GM12878 (cell line): ENCODE measurements around the gene DHX30.

Experiments
- BMI1 ChIP-seq: fragments of 450-650 bp; IDR thresholded peaks from 2 replicates; pipeline ENCODE4 v1.6.1; 2016; ENCODE audit warnings: mild to moderate bottlenecking, moderate library complexity, borderline replicate concordance
- CREB1 ChIP-seq: IDR thresholded peaks from 2 replicates; pipeline ENCODE4 v1.6.1; 2012; ENCODE audit warnings: low read depth, mild to moderate bottlenecking, inconsistent platforms
- EGR1 ChIP-seq, 2 experiments: IDR thresholded peaks; 1 replicate in 1 of 2; 2 replicates in 1 of 2; pipeline ENCODE4 v1.6.1; 2011 to 2012; ENCODE audit warnings: low read depth in 2 of 2, low read length in 2 of 2, borderline replicate concordance in 1 of 2, mild to moderate bottlenecking in 1 of 2, moderate library complexity in 1 of 2
- EZH2 ChIP-seq: IDR thresholded peaks from 2 replicates; pipeline ENCODE4 v1.6.1; 2012; ENCODE audit warnings: low read depth, mild to moderate bottlenecking, control low read depth, inconsistent platforms, low read length, borderline replicate concordance; ENCODE audit not compliant: control insufficient read depth
- POLR2A ChIP-seq: IDR thresholded peaks from 2 replicates; pipeline ENCODE4 v1.6.1; 2011; ENCODE audit warnings: low read depth, mild to moderate bottlenecking, low read length
- POLR2AphosphoS5 ChIP-seq: IDR thresholded peaks from 2 replicates; pipeline ENCODE4 v1.6.1; 2011; ENCODE audit warnings: mild to moderate bottlenecking, low read length, inconsistent platforms
- RAD21 ChIP-seq: IDR thresholded peaks from 2 replicates; pipeline ENCODE4 v1.6.1; 2011; ENCODE audit warnings: mild to moderate bottlenecking, low read depth, low read length, moderate library complexity; ENCODE audit not compliant: insufficient read depth
- RELA ChIP-seq: fragments of 450-650 bp; IDR thresholded peaks from 2 replicates; pipeline ENCODE4 v1.8.0; 2014; ENCODE audit warnings: borderline replicate concordance; ENCODE audit not compliant: partially characterized antibody
- SMAD5 ChIP-seq: IDR thresholded peaks from 2 replicates; pipeline ENCODE4 v1.6.1; 2016; ENCODE audit warnings: antibody characterized with exemption, low read depth
- SPI1 ChIP-seq: IDR thresholded peaks from 2 replicates; pipeline ENCODE4 v1.6.1; 2011; ENCODE audit warnings: low read depth, mild to moderate bottlenecking, low read length, moderate library complexity, borderline replicate concordance; ENCODE audit not compliant: insufficient read depth
- TAF1 ChIP-seq: IDR thresholded peaks from 2 replicates; pipeline ENCODE4 v1.6.1; 2011; ENCODE audit warnings: mild to moderate bottlenecking, low read depth, low read length, borderline replicate concordance
- TBL1XR1 ChIP-seq: IDR thresholded peaks from 2 replicates; pipeline ENCODE4 v1.6.1; 2012; ENCODE audit warnings: low read depth, low read length, improper control_type of control experiment
- TF ChIP-seq, protein P1 (sequence below), 3 experiments: IDR thresholded peaks in 2 of 3; conservative IDR thresholded peaks in 1 of 3; 2 replicates each; pipeline ENCODE4 v1.5.1; 2011; ENCODE audit warnings: low read depth in 3 of 3, low read length in 3 of 3, mild to moderate bottlenecking in 3 of 3, control low read depth in 2 of 3, moderate library complexity in 2 of 3, inconsistent platforms in 1 of 3, mixed read lengths in 1 of 3; ENCODE audit not compliant: control insufficient read depth in 2 of 3, insufficient read depth in 1 of 3; ENCODE audit errors: extremely low read depth in 1 of 3
- TF ChIP-seq, protein P2 (sequence below): fragments of 450-650 bp; conservative IDR thresholded peaks from 2 replicates; pipeline ENCODE4 v1.6.1; 2017; ENCODE audit warnings: mild to moderate bottlenecking, moderate library complexity

DNA sequence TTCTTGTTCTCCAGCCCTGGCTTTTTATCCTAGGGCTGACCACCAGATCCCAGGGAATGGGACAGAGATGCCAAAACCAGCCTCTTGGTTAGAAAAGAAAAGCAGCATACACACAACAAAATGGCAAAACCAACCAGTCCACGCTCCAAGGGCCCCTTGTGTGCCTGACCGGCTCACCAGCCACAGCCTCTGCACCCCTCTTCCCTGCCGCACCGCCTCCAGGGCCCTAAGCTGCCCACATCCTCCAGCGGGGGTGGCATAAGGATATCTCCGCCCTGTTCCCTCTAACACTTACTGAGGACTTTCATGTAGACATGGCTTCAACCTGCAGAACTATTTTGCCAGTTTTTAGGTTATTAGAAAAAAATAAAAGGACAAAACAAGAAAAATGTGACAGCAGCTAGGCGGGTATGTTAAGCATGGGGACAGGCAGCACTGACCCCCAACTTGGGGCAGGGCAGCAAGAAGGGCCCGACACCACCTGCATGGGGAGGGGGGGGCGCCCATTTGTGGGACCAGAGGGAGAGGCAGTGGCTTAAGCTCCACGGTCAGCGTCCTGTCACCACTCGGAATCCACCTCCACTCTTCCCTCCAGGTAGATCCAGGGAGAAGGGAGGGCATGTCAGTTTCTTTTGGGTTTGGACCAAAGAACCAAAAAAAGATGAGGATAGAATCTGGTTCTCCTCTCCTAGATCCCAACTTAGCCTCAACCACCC lies 49.1 kb downstream of the DHX30 start:
- TF ChIP-seq, protein P1, sequence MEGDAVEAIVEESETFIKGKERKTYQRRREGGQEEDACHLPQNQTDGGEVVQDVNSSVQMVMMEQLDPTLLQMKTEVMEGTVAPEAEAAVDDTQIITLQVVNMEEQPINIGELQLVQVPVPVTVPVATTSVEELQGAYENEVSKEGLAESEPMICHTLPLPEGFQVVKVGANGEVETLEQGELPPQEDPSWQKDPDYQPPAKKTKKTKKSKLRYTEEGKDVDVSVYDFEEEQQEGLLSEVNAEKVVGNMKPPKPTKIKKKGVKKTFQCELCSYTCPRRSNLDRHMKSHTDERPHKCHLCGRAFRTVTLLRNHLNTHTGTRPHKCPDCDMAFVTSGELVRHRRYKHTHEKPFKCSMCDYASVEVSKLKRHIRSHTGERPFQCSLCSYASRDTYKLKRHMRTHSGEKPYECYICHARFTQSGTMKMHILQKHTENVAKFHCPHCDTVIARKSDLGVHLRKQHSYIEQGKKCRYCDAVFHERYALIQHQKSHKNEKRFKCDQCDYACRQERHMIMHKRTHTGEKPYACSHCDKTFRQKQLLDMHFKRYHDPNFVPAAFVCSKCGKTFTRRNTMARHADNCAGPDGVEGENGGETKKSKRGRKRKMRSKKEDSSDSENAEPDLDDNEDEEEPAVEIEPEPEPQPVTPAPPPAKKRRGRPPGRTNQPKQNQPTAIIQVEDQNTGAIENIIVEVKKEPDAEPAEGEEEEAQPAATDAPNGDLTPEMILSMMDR (IDR thresholded peaks at IDR 0.05 in 2 of 3, conservative IDR thresholded peaks at IDR 0.05 in 1 of 3; ENCODE audit: control insufficient read depth in 2 of 3, extremely low read depth in 1 of 3, insufficient read depth in 1 of 3, low read depth in 3 of 3, low read length in 3 of 3) = no peak
- TF ChIP-seq CREB1 (no peak), POLR2AphosphoS5 (no peak), RELA (no peak), BMI1 (no peak), RAD21 (no peak), EGR1 (IDR thresholded peaks at IDR 0.05; ENCODE audit: borderline replicate concordance in 1 of 2, low read depth in 2 of 2, low read length in 2 of 2) (no peak), POLR2A (no peak), TBL1XR1 (no peak), EZH2 (no peak), TAF1 (no peak), SPI1 (no peak), SMAD5 (no peak)
- TF ChIP-seq, protein P2, sequence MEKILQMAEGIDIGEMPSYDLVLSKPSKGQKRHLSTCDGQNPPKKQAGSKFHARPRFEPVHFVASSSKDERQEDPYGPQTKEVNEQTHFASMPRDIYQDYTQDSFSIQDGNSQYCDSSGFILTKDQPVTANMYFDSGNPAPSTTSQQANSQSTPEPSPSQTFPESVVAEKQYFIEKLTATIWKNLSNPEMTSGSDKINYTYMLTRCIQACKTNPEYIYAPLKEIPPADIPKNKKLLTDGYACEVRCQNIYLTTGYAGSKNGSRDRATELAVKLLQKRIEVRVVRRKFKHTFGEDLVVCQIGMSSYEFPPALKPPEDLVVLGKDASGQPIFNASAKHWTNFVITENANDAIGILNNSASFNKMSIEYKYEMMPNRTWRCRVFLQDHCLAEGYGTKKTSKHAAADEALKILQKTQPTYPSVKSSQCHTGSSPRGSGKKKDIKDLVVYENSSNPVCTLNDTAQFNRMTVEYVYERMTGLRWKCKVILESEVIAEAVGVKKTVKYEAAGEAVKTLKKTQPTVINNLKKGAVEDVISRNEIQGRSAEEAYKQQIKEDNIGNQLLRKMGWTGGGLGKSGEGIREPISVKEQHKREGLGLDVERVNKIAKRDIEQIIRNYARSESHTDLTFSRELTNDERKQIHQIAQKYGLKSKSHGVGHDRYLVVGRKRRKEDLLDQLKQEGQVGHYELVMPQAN = no peak
